T1000 (cell line): ENCODE data around the gene DAB2IP.
"Not testable (repeated sequence)": the region's sequence is repeated elsewhere in the genome, so short reads cannot be mapped to it uniquely, and the experiment has no call there.

Experiments
- DNase-seq: peaks from one replicate; lab custom pipeline; 2025; ENCODE audit warnings: mixed read lengths; lab: John Stamatoyannopoulos, UW

DAB2IP gene

DNA sequence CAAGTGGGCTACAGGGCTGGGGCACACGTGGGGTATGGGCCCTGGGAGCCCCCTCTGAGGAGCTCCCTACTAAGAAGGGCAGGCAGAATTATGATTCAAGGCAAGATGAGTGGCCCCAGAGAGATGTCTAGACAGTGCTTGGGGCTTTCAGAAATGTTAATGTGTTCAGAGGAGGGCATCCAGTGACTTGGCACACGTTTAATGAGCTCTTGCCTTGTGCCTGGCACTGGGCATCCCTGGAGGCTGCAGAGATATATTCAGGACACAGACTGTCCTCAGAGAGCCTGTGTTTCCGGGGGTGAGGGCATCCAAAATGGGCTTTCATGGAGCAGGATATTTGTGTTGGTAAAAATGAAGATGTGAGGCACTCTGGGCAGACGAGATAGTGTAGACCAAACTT is 25.4 kb upstream of the DAB2IP start:
- DNase-seq: no peak

DNA sequence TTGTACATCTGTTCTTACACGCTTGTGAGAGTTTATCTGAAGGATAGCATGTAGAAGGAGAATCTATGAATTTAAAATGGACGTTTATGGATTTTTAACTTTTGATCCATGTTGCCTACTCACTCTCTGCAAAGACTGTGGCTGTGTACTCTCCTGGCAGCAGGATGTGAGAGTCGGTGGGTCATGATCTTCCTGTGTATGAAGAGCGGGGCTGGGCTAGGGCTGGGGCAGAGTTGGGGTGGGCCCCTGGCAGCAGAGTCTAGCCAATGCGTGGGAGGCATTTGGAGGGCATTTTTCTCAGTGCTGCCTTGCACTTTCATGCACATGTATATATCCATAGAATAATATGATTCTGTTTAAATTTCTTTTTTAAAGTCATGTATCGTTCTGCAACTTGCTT is 24.0 kb upstream of the DAB2IP start:
- no peak for DNase-seq

- DNase-seq: no peak
Observed at GRCh38 chr9:121628401-121628800, 23.0 kb upstream of the DAB2IP start.

DNA sequence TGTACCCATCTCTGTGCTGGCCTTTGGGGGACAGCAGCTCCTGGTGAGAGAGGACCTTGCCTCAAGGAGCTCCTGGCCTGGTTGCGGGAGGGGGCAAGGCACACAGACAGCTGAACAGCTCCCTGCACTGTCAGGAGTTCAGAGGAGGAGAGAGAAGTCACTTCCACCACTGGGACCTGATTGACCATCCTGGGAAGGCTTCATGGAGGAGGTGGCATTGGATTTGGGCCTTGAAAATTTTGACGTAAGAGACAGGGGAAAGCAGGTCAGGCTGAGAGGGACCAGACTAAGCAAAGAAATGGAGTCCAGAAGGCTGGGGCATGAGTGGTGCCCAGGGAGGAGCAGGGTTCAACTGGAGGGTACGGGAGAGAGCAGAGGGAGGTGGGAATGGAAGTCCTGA is 20.3 kb upstream of the DAB2IP start:
- no peak for DNase-seq

- DNase-seq: no peak
Observed at GRCh38 chr9:121631978-121632418, 19.4 kb upstream of the DAB2IP start.

- no peak for DNase-seq
Observed at GRCh38 chr9:121633119-121633714, 18.2 kb upstream of the DAB2IP start.

- no peak for DNase-seq
Observed at GRCh38 chr9:121633736-121634135, 17.7 kb upstream of the DAB2IP start.

GRCh38 chr9:121634329-121635261 is 16.8 kb upstream of the DAB2IP start:
- DNase-seq: no peak

- no peak for DNase-seq
Observed at GRCh38 chr9:121635300-121635876, 16.0 kb upstream of the DAB2IP start.

GRCh38 chr9:121636341-121636865 is 15.0 kb upstream of the DAB2IP start:
- DNase-seq: no peak

DNA sequence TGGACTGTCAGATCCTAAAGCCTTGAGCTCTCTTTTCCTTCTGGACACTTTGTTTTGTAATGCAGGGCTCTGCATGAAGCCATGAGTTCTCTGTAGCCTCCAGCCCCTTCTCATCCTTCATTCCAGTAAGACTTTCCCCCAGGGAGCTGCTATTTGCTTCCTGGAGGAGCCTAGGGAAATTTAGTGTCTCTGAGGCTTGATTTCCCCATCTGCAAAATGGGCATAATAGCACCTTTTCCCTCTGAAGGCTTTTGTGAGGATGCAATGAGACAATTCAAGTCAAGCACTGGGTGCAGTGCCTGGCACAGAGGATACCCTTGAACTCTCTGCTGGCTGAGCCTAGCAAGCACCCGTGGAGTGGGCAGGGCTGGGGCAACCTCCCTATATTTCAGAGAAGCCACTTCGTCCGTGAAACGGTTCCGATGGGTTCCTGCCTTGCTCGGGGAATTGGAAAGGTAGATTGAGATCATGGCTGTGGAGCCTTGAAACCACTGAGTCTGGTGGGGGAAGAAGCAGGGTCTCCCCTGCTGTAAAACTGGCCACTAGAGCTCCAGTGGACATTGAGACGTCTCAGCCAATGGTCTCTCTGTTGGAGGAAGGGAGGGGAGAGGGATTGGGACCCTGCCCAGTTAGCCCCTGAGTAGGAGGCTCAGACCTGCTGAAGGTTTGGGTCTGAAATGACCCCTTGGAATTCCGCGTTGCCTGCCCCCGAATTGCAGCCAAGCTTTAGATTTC is 14.3 kb upstream of the DAB2IP start:
- no peak for DNase-seq

DNA sequence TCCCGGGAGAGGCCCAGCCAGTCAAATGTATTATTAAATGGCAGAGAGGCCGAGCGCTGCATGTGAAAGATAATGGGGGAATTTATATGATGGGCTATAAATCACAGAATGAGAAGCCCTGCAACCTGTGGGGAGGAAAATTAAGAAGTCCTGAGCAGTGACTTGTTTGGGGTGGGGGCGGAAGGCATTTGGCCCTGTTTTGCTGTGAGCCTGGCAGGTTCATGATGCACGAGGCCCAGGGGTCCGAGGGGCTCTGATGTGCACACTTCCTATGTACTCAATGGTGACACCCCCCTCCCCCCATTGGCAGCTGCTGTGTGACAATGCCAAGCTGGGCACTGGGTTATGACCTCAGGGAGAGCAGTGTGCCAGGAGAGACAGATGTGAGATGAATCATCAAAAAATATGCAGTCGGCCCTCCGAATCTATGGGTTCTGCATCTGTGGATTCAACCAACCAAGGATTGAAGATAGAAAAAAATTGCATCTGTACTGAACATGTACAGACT is 13.7 kb upstream of the DAB2IP start:
- DNase-seq: no peak

GRCh38 chr9:121638399-121638798 is 13.0 kb upstream of the DAB2IP start:
- no peak for DNase-seq

DNA sequence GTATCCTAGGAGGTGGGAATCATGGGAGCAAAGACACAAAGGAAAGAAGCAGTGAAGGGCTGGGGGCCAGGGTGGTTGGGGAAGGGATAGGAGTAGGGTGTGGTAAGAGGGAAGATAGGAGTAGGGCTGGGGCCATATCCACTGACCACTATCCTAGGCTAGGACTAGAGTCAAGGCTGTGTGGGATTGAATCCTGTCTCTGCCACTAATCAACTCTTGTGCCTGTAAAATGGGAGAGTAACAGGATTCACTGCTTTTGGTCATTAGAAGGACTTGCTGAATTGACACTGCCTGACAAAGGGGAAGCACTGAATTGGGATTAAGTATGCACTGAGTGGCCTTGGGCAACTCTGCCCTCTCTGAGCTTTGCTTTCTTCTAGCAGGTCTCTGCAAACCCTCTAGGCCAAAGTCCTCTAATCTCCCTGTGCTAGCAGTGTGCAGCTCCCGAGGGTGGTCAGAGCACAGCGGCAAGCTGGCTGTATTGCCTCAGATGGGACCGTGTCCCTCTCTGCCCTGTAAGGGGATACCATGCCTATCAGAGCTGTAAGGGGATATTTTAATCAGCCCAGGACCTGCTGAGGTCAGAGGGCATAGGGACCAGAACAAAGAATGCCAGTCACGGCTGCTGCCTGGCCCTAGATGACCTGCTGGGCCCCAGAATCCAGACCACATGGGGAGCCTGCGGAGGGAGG is 12.4 kb upstream of the DAB2IP start:
- DNase-seq: no peak

DNA sequence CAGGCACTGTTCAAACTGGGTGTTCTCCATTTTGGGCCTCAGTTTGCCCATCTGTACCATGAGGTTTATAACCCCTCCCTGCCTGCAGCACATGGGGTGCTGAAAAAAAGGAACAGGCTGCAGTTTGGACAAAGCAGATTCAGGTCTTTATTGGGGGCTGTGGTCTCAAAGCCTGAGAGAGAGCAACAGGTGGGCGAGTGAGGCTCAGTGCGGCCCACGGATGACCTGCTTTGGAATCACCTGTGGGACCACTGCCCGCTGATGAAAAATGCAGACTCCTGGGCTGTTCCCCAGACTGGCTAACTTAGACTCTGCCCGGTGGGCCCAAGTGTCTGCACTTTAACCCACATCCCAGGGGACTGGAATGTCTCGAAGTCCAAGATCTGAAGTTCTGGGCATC is 11.8 kb upstream of the DAB2IP start:
- DNase-seq: no peak

DNA sequence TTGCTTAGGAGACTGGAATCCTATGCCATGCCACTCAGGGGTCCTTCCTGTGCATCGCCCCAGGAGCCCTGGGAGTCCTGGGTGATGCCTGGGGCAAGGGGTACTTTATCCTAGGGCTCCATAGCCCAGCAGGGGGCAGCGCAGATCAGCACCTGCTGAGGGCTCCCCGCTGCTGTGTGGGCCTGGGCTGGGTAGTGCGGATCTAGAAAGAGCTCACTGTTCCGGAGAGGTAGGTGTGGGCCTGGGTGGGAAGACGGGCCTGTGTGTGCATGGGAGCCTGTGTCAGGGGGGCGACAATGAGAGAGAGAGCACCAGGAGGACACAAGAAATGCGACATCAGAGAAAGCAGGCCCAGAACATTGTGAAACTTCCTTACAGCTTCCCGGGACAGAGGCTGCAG is 11.4 kb upstream of the DAB2IP start:
- DNase-seq: no peak

DNA sequence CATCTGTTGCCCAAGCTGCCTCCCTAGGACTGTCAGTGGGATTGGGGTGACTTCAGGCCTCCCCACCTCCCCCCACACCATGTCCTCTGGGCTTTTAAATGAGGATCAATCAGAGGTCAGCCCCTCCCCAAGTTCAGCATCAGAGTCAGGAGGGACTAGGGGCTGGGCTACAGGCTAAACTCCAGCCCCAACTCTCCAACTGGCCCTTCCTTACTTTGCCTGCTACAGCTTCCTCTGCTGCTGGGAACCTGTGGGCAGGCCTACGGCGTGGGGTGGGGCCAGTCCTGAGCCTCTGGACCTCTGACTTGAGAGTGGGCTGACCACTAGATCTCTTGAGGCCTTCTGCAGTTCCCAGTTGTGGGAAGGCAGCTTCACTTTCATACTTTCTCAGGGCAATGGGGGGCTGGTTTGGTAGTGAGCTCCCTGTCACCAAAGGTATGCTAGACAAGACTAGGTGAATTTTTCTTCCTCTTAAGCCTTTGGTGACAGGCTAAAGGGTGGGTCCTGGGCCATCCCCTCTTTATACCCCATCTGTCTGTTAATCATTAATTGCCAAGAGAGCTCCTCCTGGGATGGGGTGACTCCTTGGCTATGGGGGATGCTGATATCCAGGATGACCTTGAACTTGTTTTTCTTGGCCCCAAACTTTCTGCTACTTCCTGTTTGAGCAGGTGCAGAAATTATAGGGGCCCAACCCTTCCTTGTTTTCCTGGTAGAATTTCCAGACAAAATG is 10.8 kb upstream of the DAB2IP start:
- no peak for DNase-seq

- no peak for DNase-seq
Observed at GRCh38 chr9:121641224-121641611, 10.2 kb upstream of the DAB2IP start.

GRCh38 chr9:121642758-121643157 is 8.7 kb upstream of the DAB2IP start:
- no peak for DNase-seq

DNA sequence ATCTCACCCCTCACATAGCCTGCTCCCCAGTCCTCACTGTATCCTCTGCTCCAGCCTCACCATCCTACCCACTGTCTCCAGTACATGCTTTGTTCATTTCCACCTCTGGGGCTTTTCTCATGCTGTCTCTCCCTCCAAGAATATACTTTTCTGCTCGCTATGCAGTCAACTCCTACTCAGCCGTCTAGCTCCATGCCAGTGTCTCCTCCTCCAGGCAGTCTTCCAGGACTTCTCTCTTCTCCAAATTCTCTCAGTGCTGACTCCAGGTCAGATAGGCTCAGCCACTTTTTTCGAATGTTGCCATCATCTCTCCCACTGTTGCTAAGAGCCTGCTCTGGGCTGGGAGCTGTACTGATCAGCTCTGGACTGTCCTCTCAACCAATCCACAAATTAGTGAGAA is 8.0 kb upstream of the DAB2IP start:
- no peak for DNase-seq

GRCh38 chr9:121644040-121644439 is 7.4 kb upstream of the DAB2IP start:
- DNase-seq: not testable (repeated sequence)
